H1 (cell line): ENCODE measurements around the gene ZNF320. TPM values are rescaled to one million over a fixed set of nuclear protein-coding genes. Genes with fewer than 3 reads are reported as not detected.
A peak's percentile ranks its signal among the peaks of the same experiment; 100 is the strongest.

Experiments used
- CTCF ChIA-PET: fragments of 300-600 bp; sonication (Branson Sonifier 250); formaldehyde crosslinking; loops from one replicate; lab custom pipeline; 2021; ENCODE audit not compliant: partially characterized antibody; lab: Charles Lee
- POLR2A ChIA-PET: fragments of 300-600 bp; sonication (Branson Sonifier 250); formaldehyde crosslinking; loops from one replicate; lab custom pipeline; 2021; ENCODE audit warnings: inconsistent platforms; ENCODE audit not compliant: partially characterized antibody; lab: Charles Lee
- DNase-seq, 2 experiments: peaks; one replicate each; pipeline versions ENCODE4 v3.0.0 to v3.0.0-alpha.2; 2010 to 2022; ENCODE audit warnings: low spot score in 2 of 2, low read depth in 1 of 2, mixed read lengths in 1 of 2
- FAIRE-seq: peaks from 2 replicates; lab custom pipeline; 2011; peaks lifted over from hg19 to GRCh38; lab: Jason Lieb, UNC
- H2AFZ ChIP-seq: 2 replicates; pipeline ENCODE4 v1.8.1; 2012; ENCODE audit warnings: low read length, inconsistent platforms
- H2AK5ac ChIP-seq: 2 replicates; pipeline ENCODE4 v1.6.1; 2013; ENCODE audit warnings: low read depth, low read length
- H2BK120ac ChIP-seq: replicated peaks from 2 replicates; pipeline ENCODE3; 2013; ENCODE audit warnings: low read depth, low read length, inconsistent platforms
- H2BK12ac ChIP-seq: 2 replicates; pipeline ENCODE4 v1.6.1; 2013; ENCODE audit warnings: low read depth, low read length
- H2BK15ac ChIP-seq: 2 replicates; pipeline ENCODE4 v1.6.1; 2013; ENCODE audit warnings: low read length
- H2BK20ac ChIP-seq: 2 replicates; pipeline ENCODE4 v1.6.1; 2013; ENCODE audit warnings: low read length
- H2BK5ac ChIP-seq: 2 replicates; pipeline ENCODE4 v1.6.1; 2013; ENCODE audit warnings: low read depth, low read length
- H3K14ac ChIP-seq: 2 replicates; pipeline ENCODE4 v1.6.1; 2013; ENCODE audit warnings: inconsistent platforms; ENCODE audit not compliant: insufficient read length
- H3K18ac ChIP-seq: 2 replicates; pipeline ENCODE4 v1.6.1; 2013; ENCODE audit warnings: low read length; ENCODE audit errors: extremely low read depth
- H3K23ac ChIP-seq: 2 replicates; pipeline ENCODE4 v1.6.1; 2013; ENCODE audit warnings: inconsistent platforms; ENCODE audit not compliant: insufficient read length
- H3K23me2 ChIP-seq: 2 replicates; pipeline ENCODE4 v1.6.1; 2013; ENCODE audit warnings: low read depth, low read length
- H3K27ac ChIP-seq: 2 replicates; pipeline ENCODE4 v1.6.1; 2011; ENCODE audit warnings: low read depth, low read length, inconsistent platforms
- H3K27me3 ChIP-seq, 4 experiments: replicated peaks in 1 of 4; 1 replicate in 1 of 4; 2 replicates in 3 of 4; pipeline versions ENCODE4 v1.6.1 to v1.8.1; 2011 to 2013; ENCODE audit warnings: low read length in 3 of 4, mild to moderate bottlenecking in 3 of 4, inconsistent platforms in 2 of 4, mixed read lengths in 2 of 4, moderate library complexity in 1 of 4; ENCODE audit not compliant: control insufficient read depth in 3 of 4, insufficient read depth in 3 of 4; ENCODE audit errors: extremely low read depth in 1 of 4
- H3K36me3 ChIP-seq, 4 experiments: 2 replicates each; pipeline versions ENCODE4 v1.6.1 to v1.8.1; 2011 to 2013; ENCODE audit warnings: mild to moderate bottlenecking in 4 of 4, low read length in 3 of 4, moderate library complexity in 2 of 4, control low read depth in 1 of 4, inconsistent platforms in 1 of 4; ENCODE audit not compliant: insufficient read depth in 4 of 4, control insufficient read depth in 2 of 4
- H3K4ac ChIP-seq: replicated peaks from 2 replicates; pipeline ENCODE3; 2013; ENCODE audit warnings: low read length, low read depth, mixed read lengths, inconsistent platforms; ENCODE audit not compliant: insufficient read length
- H3K4me1 ChIP-seq, 4 experiments: replicated peaks in 1 of 4; 1 replicate in 1 of 4; 2 replicates in 3 of 4; pipeline versions ENCODE4 v1.6.1 to v1.8.1; 2011 to 2013; ENCODE audit warnings: low read length in 3 of 4, inconsistent platforms in 2 of 4, mixed read lengths in 1 of 4; ENCODE audit not compliant: insufficient read depth in 4 of 4, control insufficient read depth in 3 of 4
- H3K4me2 ChIP-seq, 2 experiments: 2 replicates each; pipeline versions ENCODE4 v1.6.1 to v1.8.1; 2011 to 2013; ENCODE audit warnings: low read depth in 2 of 2, low read length in 2 of 2, control low read depth in 1 of 2, inconsistent platforms in 1 of 2, mild to moderate bottlenecking in 1 of 2; ENCODE audit not compliant: insufficient read depth in 1 of 2
- H3K4me3 ChIP-seq, 4 experiments: fragments of 200-600, 300-600 bp in 1 of 4; sonication (generic), shearing (Covaris generic), sonication (Bioruptor Twin) in 1 of 4; 2 replicates each; pipeline versions ENCODE4 v1.5.1 to v1.8.1; 2011 to 2016; ENCODE audit warnings: low read length in 4 of 4, low read depth in 3 of 4, control low read depth in 2 of 4, inconsistent platforms in 2 of 4, mild to moderate bottlenecking in 2 of 4, mixed read lengths in 1 of 4, moderate library complexity in 1 of 4; ENCODE audit not compliant: insufficient read depth in 2 of 4; ENCODE audit errors: extremely low read depth in 1 of 4
- H3K56ac ChIP-seq: replicated peaks from 2 replicates; pipeline ENCODE3; 2013; ENCODE audit warnings: low read depth, mild to moderate bottlenecking, mixed read lengths, low read length, inconsistent platforms; ENCODE audit not compliant: insufficient read length
- H3K79me1 ChIP-seq: 2 replicates; pipeline ENCODE4 v1.6.1; 2013; ENCODE audit warnings: low read depth, low read length, control low read depth
- H3K79me2 ChIP-seq, 2 experiments: 2 replicates each; pipeline versions ENCODE4 v1.6.1 to v1.8.1; 2012 to 2013; ENCODE audit warnings: low read length in 2 of 2, mild to moderate bottlenecking in 2 of 2, inconsistent platforms in 1 of 2; ENCODE audit not compliant: insufficient read depth in 2 of 2, control insufficient read depth in 1 of 2
- H3K9ac ChIP-seq, 4 experiments: replicated peaks in 1 of 4; 1 replicate in 1 of 4; 2 replicates in 3 of 4; pipeline versions ENCODE4 v1.6.1 to v1.8.1; 2011 to 2013; ENCODE audit warnings: low read depth in 3 of 4, low read length in 3 of 4, control low read depth in 2 of 4, mild to moderate bottlenecking in 2 of 4, moderate library complexity in 2 of 4, inconsistent platforms in 1 of 4; ENCODE audit errors: extremely low read depth in 1 of 4
- H3K9me3 ChIP-seq, 2 experiments: 2 replicates each; pipeline versions ENCODE4 v1.6.1 to v1.8.1; 2012 to 2013; ENCODE audit warnings: mild to moderate bottlenecking in 2 of 2, moderate library complexity in 2 of 2, control low read depth in 1 of 2, inconsistent platforms in 1 of 2, low read depth in 1 of 2, low read length in 1 of 2, mixed read lengths in 1 of 2; ENCODE audit not compliant: insufficient read depth in 2 of 2
- H4K20me1 ChIP-seq, 2 experiments: replicated peaks in 1 of 2; 2 replicates each; pipeline versions ENCODE3 to v1.8.1; 2011 to 2013; ENCODE audit warnings: inconsistent platforms in 2 of 2, low read length in 2 of 2, mild to moderate bottlenecking in 1 of 2; ENCODE audit not compliant: insufficient read depth in 2 of 2, control insufficient read depth in 1 of 2
- H4K5ac ChIP-seq: 2 replicates; pipeline ENCODE4 v1.6.1; 2013; ENCODE audit warnings: low read length, low read depth, mixed read lengths, inconsistent platforms; ENCODE audit not compliant: insufficient read length
- H4K8ac ChIP-seq: 2 replicates; pipeline ENCODE4 v1.8.0; 2013; ENCODE audit warnings: mild to moderate bottlenecking, moderate library complexity, low read length, inconsistent platforms; ENCODE audit not compliant: insufficient read depth; ENCODE audit errors: extremely low read depth
- H4K91ac ChIP-seq: replicated peaks from 2 replicates; pipeline ENCODE3; 2013; ENCODE audit warnings: low read length, mixed read lengths, inconsistent platforms; ENCODE audit not compliant: insufficient read length
- CEBPB ChIP-seq: IDR thresholded peaks from 2 replicates; pipeline ENCODE4 v1.6.1; 2012; ENCODE audit warnings: low read depth, low read length
- SRF ChIP-seq: IDR thresholded peaks from 2 replicates; pipeline ENCODE4 v1.6.1; 2011; ENCODE audit warnings: mild to moderate bottlenecking, low read depth, low read length, moderate library complexity
- WGBS, 2 experiments: shearing (Covaris generic) in 1 of 2; methylation state at CpG; one replicate each; pipeline versions ENCODE4 v1.1.6 to v1.1.7; 2013 to 2015; ENCODE audit warnings: low lambda C conversion rate in 2 of 2, mixed read lengths in 2 of 2, inconsistent platforms in 1 of 2, low coverage in 1 of 2, missing lambda C conversion rate in 1 of 2; ENCODE audit not compliant: insufficient replicate concordance in 2 of 2, insufficient coverage in 1 of 2, insufficient read length in 1 of 2; ENCODE audit errors: extremely low coverage in 1 of 2, missing lambda C conversion rate in 1 of 2; 5-methylcytosine and 5-hydroxymethylcytosine counted together
- polyA plus RNA-seq, 7 experiments: library from polyadenylated mRNA; depleted of rRNA in 3 of 7; stranded (reverse) in 5 of 7; unstranded in 2 of 7; fragments of >200 nt in 5 of 7; fragments of 200-250 nt in 2 of 7; gene quantifications; 1 replicate in 5 of 7; 2 replicates in 1 of 7; 4 replicates in 1 of 7; pipeline versions ENCODE4 v1.2.1 to v1.2.3, GENCODE V29; 2011 to 2013; ENCODE audit warnings: missing spikeins in 2 of 7, mixed read lengths in 2 of 7
- total RNA-seq: library from RNA; stranded (reverse); fragmentation: NEBNext Ultra II Directional; extraction: Animal tissue kit (Norgen Biotek cat#: 25700); gene quantifications from 2 replicates; pipeline ENCODE4 v1.2.1, GENCODE V29; 2021

The ZNF320 gene
- total and polyA plus RNA-seq, 2 of the 8 experiments (the other 6 are each of a cell fraction or from before 2014, with no cell fraction given): 20.6 to 26.8 TPM

DNA sequence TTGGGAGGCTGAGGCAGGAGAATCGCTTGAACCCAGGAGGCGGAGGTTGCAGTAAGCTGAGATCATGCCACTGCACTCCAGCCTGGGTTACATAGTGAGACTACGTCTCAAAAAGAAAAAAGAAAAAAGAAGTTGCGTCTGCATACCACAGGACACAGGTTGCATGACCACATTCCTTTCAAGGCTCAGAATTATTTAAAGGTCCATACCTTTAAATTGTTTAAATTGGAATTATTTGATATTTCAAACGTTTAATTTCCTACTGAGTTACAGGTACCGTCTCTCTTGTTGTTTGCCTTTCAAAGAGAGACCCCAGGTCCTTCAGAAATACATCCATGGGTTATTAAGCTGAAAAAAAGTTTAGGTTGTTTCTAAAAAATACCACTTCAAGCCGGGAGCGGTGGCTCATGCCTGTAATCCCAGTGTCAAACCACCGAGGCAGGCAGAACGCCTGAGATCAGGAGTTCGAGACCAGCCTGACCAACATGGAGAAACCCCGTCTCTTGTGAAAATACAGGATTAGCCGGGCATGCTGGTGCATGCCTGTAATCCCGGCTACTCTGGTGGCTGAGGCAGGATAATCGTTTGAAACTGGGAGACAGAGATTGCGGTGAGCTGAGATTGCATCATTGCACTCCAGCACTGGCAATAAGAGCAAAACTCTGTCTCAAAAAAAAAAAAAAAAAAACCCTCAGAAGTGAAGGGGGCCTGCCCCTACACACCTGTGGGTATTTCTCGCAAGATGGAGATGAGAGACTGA is 46.6 kb upstream of the ZNF320 start:
- Histone ChIP-seq H3K9me3 (peaks cover 8 to 11% of the 10 kb centered on the region in 2 experiments), H2BK5ac (peak overlapping the region; percentile 46; the same call in 1 of the 2 replicates), H4K20me1 (no peaks in the 10 kb centered on the region), H3K56ac (no peak overlapping the region), H2AK5ac (0 out of 2 replicates have a peak overlapping the region, but pooled peaks have one; percentile 39), H3K36me3 (peaks cover 0 to 6% (median 0%) of the 10 kb centered on the region in 4 experiments; a peak in 1 of 8 replicates), H4K91ac (peak overlapping the region; percentile 54), H3K79me1 (no peaks in the 10 kb centered on the region), H3K27me3 (no peaks in the 10 kb centered on the region), H3K27ac (peak overlapping the region; percentile 34; the same call in 1 of the 2 replicates), H4K5ac (no peak overlapping the region), H2AFZ (no peak overlapping the region), H3K4me2 (peak overlapping the region in 1 of 2 experiments; percentile 67; a peak in 2 of 4 replicates), H3K14ac (no peak overlapping the region), H3K9ac (peak overlapping the region in 1 of 4 experiments; percentile 37; a peak in 1 of 7 replicates), H3K23ac (no peak overlapping the region), H2BK15ac (no peak overlapping the region), H2BK120ac (peak overlapping the region; percentile 43), H3K4me3 (no peak overlapping the region; a peak in 1 of 8 replicates), H3K4me1 (peaks cover 2 to 15% (median 11%) of the 10 kb centered on the region in 4 experiments; a peak in 5 of 7 replicates), H3K79me2 (peaks cover 0 to 19% of the 10 kb centered on the region in 2 experiments; a peak in 1 of 4 replicates), H2BK20ac (peak overlapping the region; percentile 74), H3K18ac (peak overlapping the region; percentile 91; the same call in 1 of the 2 replicates), H3K4ac (no peak overlapping the region), H4K8ac (no peak overlapping the region; the same call in 1 of the 2 replicates)
- ChIA-PET CTCF (interaction anchor here (1.0 to 1.6 kb wide), 2 partner anchors 20 to 50 kb away, joined by 4 to 5 read pairs; no protein-coding TSS in a partner anchor), POLR2A (no interaction called here)
- DNase-seq: no peak
- no peak for FAIRE-seq
- 74% methylated on average over 16 of the region's 17 CpGs; no CpG with 5 or more reads in 1 of the 2 experiments for WGBS, 2 experiments
- peak; percentile 33; the same call in 1 of the 2 replicates for TF ChIP-seq CEBPB
- no peak for TF ChIP-seq SRF
- TF ChIP-seq, all 59 proteins: peak for 1
- Histone ChIP-seq H3K23me2 (peaks cover 5% of the 10 kb centered on the region; the same call in 1 of the 2 replicates), H2BK12ac (peak overlapping the region; percentile 63; the same call in 1 of the 2 replicates)
